HL-60/S4 treated with retinoic acid at 250 ng/mL for 4 days and 3 days (cell line): ENCODE results near the gene NOC4L.
"Not testable (repeated sequence)": the region's sequence is repeated elsewhere in the genome, so short reads cannot be mapped to it uniquely, and the experiment has no call there.

Experiments used
- in situ Hi-C: fragments of 300-500 bp; cut with MboI; formaldehyde crosslinking; loops from 2 replicates; pipeline ENCODE4 v1.7.0; 2022; ENCODE audit warnings: low sequenced_read_pairs

NOC4L gene

DNA sequence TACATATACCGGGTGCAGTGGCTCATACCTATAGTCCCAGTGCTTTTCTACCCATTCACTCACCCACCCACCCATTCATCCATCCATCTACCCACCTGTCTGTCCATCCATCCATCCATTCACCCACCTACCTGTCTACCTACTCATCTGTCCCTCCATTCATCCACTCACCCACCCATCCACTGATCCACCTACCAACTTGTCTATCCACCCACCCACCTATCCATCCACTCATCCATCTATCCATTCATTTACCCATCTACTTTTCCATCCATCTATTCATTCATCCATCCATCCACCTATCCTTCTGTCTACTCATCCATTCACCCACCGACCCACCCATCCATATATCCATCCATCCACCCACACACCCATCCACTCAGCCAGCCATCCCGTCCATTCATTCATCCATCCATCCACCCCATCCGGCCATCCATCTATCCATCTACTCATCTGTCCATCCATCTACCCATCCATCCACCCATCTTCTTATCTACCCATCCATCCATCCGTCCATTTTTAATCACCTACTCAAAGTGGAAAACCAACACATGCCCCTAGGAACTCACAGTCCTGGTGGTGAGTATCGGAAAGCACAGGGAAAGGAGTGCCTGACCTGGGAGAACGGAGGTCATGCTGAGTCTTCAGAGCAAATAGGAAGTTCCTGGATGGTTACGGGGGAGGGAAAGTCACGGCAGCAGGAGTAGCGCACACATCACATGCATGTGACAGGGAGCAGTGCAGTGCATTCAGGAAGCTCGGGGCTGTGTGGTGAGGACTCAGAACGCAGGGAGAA, 20.1 kb upstream of the NOC4L start:
- in situ Hi-C loops, result no loop called here

- in situ Hi-C loops, result no loop called here
These were observed 19.4 kb upstream of the NOC4L start for GRCh38 chr12:132124766-132125425.

GRCh38 chr12:132125736-132126135, 18.5 kb upstream of the NOC4L start:
- in situ Hi-C loops, result no loop called here

DNA sequence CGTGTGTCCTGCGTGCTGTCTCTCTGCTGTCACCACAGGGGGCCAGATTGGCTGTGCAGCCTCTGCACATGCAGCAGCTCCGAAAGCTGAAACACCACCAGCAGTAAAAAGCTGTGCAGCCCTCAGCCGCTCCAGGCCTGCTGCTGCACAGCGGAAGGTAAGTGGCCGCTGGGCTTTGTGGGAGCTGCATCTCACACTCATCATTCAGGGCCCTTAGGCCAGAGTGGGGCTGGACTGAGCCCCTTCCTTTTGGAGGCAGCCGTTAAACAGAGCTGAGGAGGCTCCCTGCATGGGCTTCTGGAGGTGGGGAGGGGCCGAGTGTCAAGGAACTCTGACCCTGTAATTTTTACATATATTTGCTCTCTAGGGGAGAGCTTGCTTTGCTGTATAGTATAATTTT, 17.2 kb upstream of the NOC4L start:
- in situ Hi-C loops, result no loop called here

- in situ Hi-C loops, result no loop called here
These were observed 15.2 kb upstream of the NOC4L start for GRCh38 chr12:132129007-132129406.

- in situ Hi-C loops, result no loop called here
These were observed 13.6 kb upstream of the NOC4L start for GRCh38 chr12:132130690-132131089.

DNA sequence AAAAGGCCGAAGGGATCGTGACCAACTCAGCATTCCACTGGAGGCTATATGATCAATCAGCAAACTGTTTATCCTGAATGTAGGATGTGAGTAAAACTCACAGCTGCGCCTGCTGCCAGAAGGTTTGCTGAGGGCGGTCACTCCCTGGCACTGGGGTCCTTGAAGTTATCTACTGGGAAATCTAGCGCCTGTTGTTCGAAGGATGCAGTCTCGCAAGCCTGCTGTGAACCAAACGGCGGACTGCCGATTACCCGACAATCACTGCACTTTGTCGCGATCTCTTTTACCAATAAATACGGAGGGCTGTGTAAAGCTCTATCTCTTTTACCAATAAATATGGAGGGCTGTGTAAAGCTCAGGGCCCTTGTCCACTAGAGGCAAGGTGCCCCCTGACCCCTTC, 13.0 kb upstream of the NOC4L start:
- in situ Hi-C loops, result no loop called here

GRCh38 chr12:132131952-132132351, 12.3 kb upstream of the NOC4L start:
- in situ Hi-C loops, result no loop called here

- in situ Hi-C loops, result no loop called here
These were observed 11.4 kb upstream of the NOC4L start for GRCh38 chr12:132132609-132133430.

- in situ Hi-C loops, result no loop called here
These were observed 10.2 kb upstream of the NOC4L start for GRCh38 chr12:132133952-132134652.

- in situ Hi-C loops, result not testable (repeated sequence)
These were observed 9.5 kb upstream of the NOC4L start for GRCh38 chr12:132134653-132135183.

DNA sequence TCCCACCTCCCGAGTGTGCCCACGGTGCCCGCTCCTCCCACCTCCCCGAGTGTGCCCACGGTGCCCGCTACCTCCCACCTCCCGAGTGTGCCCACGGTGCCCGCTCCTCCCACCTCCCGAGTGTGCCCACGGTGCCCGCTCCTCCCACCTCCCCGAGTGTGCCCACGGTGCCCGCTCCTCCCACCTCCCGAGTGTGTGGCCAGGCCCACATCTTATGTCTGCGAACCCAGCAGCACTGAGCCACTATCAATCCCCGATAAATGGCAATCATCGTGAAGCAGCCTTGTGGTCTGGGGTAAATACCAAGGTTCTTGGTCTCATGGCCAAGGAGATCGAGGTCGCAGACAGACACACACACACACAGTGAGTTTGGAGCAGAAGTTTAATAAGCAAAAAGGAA, 8.0 kb upstream of the NOC4L start:
- in situ Hi-C loops, result not testable (repeated sequence)

DNA sequence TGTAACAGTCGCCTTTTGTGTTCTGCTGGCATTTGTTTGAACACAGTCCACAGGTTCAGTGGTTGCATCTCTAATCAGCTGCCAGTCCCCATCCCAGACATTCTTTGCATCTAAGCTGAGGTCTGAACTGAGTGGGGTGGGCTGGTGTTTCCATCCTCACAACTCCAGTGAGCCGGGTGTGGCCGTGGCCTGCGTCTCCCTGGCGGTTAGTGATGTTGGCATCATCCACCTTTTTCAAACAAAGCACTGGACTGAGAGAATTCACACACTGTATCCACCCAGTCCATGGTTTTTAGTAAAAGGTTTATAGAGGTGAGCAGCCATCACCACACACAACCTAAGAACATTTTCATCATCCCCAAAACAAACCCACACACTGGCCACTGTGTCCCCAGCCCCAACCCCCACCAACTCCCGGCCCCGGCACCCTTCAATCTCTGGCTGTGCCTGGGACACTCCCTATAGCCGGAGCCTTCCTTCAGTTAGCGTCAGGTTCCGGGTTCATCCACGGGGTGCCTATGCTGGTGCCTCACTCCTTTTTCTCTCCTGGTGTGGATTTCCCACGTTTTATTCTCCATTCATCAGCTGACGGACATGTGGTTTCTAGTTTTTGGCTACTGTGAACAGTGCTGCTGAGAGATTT, 6.7 kb upstream of the NOC4L start:
- in situ Hi-C loops, result no loop called here

DNA sequence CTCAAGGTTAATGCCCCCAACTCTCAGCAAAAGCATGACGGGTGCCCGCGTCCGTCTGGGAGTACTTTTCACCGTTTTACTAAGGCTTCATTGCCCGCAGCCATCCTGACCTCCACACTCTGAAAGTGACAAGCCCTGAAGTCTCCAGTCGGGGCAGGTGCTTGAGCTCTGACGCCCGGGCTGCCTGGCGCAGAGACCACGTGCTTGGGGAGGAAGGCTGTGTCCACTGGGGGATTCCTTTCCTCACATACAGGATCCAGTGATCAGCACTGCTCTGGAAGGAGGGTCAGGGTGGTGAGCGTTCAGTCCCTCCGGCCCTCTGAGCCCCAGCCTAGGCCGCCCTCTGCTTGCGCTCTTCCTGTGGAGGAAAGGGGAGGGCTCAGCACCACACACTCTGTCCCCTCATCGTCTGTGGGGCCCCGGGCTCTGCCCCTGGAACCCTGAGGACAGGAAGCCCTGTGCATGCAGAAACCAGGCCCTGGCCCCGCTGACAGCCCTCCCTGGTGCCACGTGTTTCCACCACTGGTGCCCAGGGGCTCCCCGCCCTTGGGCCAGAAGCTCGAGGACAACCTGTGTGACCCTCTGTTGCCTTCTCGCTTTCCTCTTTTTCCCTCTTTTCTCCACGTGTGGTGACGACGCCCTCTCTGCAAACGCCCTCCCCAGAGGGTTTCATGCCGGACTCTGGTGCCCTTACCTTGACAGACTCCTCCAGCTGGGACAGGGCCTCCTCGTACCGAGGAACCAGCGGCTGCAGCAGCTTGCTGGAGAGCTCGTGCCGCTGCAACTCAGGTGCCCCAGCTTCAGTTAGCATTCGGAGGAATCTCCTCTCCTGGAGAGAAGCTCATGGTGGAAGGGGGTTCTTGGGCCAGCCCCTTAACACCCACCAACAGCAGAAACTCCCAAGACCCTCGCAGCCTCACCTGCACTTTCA, 5.1 kb upstream of the NOC4L start:
- in situ Hi-C loops, result no loop called here

DNA sequence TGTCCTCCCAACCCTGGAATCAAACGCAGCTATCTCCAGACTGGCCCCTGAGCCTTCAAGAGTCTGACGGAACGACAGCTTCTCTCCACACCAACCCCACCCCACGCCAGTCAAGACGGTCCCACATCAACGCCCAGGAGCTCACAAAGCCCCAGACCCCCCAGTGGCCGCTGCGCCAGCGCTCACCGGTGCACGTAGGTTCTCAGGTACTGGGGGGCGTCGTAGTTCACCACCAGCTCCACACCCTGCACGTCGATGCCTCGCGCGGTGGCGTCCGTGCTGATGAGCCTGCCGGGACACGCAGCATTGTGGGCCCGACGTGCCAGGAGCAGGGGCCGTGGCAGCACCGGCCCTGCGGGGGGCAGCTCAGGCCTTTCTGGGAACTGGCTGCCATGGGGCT, 4.3 kb upstream of the NOC4L start:
- in situ Hi-C loops, result no loop called here

- in situ Hi-C loops, result no loop called here
These were observed 3.8 kb upstream of the NOC4L start for GRCh38 chr12:132140501-132140900.

- in situ Hi-C loops, result no loop called here
These were observed 3.1 kb upstream of the NOC4L start for GRCh38 chr12:132140918-132141841.

- in situ Hi-C loops, result no loop called here
These were observed 2.1 kb upstream of the NOC4L start for GRCh38 chr12:132141976-132142678.
